Measurements from ENCODE around the gene PSMD13.

- TF ChIP-seq, protein P1, sequence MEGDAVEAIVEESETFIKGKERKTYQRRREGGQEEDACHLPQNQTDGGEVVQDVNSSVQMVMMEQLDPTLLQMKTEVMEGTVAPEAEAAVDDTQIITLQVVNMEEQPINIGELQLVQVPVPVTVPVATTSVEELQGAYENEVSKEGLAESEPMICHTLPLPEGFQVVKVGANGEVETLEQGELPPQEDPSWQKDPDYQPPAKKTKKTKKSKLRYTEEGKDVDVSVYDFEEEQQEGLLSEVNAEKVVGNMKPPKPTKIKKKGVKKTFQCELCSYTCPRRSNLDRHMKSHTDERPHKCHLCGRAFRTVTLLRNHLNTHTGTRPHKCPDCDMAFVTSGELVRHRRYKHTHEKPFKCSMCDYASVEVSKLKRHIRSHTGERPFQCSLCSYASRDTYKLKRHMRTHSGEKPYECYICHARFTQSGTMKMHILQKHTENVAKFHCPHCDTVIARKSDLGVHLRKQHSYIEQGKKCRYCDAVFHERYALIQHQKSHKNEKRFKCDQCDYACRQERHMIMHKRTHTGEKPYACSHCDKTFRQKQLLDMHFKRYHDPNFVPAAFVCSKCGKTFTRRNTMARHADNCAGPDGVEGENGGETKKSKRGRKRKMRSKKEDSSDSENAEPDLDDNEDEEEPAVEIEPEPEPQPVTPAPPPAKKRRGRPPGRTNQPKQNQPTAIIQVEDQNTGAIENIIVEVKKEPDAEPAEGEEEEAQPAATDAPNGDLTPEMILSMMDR (conservative IDR thresholded peaks at IDR 0.05), result no peak
- no peak for TF ChIP-seq ZFX (IDR thresholded peaks at IDR 0.05)
Measured at GRCh38 chr11:267491-267994, 30.8 kb downstream of the PSMD13 start.

Data from C4-2B (cell line).